HL-60/S4 treated with phorbol 12-myristate 13-acetate at 8.2 ng/mL for 4 days and 3 days (cell line): Measurements from ENCODE around the gene SDK2.
"Not testable (repeated sequence)": the region's sequence is repeated elsewhere in the genome, so short reads cannot be mapped to it uniquely, and the experiment has no call there.

Source experiments
- in situ Hi-C: fragments of 300-500 bp; cut with MboI; formaldehyde crosslinking; loops from 2 replicates; pipeline ENCODE4 v1.15.0; 2022; ENCODE audit warnings: low sequenced_read_pairs

Gene SDK2

GRCh38 chr17:73342541-73343167 lies 301.6 kb downstream of the SDK2 start:
- in situ Hi-C loops: no loop called here

- in situ Hi-C loops: no loop called here
Measured at GRCh38 chr17:73342050-73342522, 302.2 kb downstream of the SDK2 start.

- in situ Hi-C loops: no loop called here
Measured at GRCh38 chr17:73341350-73342049, 302.7 kb downstream of the SDK2 start.

GRCh38 chr17:73340093-73340596 lies 304.1 kb downstream of the SDK2 start:
- in situ Hi-C loops: no loop called here

- in situ Hi-C loops: no loop called here
Measured at GRCh38 chr17:73338566-73339197, 305.6 kb downstream of the SDK2 start.

GRCh38 chr17:73338050-73338521 lies 306.2 kb downstream of the SDK2 start:
- in situ Hi-C loops: no loop called here

GRCh38 chr17:73337330-73337710 lies 306.9 kb downstream of the SDK2 start:
- in situ Hi-C loops: no loop called here

- in situ Hi-C loops: no loop called here
Measured at GRCh38 chr17:73336408-73337329, 307.6 kb downstream of the SDK2 start.

- in situ Hi-C loops: no loop called here
Measured at GRCh38 chr17:73335591-73336407, 308.4 kb downstream of the SDK2 start.

- in situ Hi-C loops: no loop called here
Measured at GRCh38 chr17:73334771-73335513, 309.3 kb downstream of the SDK2 start.

- in situ Hi-C loops: not testable (repeated sequence)
Measured at GRCh38 chr17:73333445-73333844, 310.8 kb downstream of the SDK2 start.

- in situ Hi-C loops: no loop called here
Measured at GRCh38 chr17:73331060-73331459, 313.2 kb downstream of the SDK2 start.

GRCh38 chr17:73327676-73328075 lies 316.6 kb downstream of the SDK2 start:
- in situ Hi-C loops: no loop called here

- in situ Hi-C loops: no loop called here
Measured at GRCh38 chr17:73325527-73325842, 318.8 kb downstream of the SDK2 start.

GRCh38 chr17:73324711-73325526 lies 319.3 kb downstream of the SDK2 start:
- in situ Hi-C loops: no loop called here

- in situ Hi-C loops: no loop called here
Measured at GRCh38 chr17:73324160-73324475, 320.1 kb downstream of the SDK2 start.

- in situ Hi-C loops: no loop called here
Measured at GRCh38 chr17:73323409-73324159, 320.7 kb downstream of the SDK2 start.
